GM18526 (cell line): ENCODE measurements around the gene CLEC10A.

ENCODE experiments used
- POLR2A ChIP-seq: IDR thresholded peaks from 3 replicates; pipeline ENCODE4 v1.6.1; 2011; ENCODE audit not compliant: insufficient read length; ENCODE audit errors: extremely low read depth

Gene CLEC10A, protein sequence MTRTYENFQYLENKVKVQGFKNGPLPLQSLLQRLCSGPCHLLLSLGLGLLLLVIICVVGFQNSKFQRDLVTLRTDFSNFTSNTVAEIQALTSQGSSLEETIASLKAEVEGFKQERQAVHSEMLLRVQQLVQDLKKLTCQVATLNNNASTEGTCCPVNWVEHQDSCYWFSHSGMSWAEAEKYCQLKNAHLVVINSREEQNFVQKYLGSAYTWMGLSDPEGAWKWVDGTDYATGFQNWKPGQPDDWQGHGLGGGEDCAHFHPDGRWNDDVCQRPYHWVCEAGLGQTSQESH

GRCh38 chr17:7079581-7080455 is at the start of gene CLEC10A:
TSS of gene CLEC10A (minus strand) at chr17:7080251. CDS start at chr17:7078812, 1,439 bp downstream.
- TF ChIP-seq POLR2A: no peak

DNA sequence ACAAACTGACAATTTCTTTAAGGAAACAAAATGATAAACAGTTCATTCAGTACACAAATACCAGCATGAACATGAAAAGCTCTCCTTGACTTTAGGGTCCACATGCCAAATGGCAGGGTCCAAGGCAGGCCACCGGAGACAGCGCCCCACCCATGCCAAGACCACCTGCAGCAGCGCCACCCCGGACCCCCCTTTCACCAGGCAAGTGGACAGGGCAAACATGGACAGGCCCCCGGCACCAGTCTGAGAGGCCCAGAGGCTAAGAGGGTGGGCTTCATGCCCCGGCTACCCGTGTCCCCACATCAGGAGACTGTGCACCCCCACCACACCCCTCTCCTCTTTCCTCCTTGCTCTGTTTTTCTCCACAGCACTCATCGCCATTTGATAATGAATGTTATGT is 49.3 kb upstream of the CLEC10A start:
- TF ChIP-seq POLR2A: no peak

DNA sequence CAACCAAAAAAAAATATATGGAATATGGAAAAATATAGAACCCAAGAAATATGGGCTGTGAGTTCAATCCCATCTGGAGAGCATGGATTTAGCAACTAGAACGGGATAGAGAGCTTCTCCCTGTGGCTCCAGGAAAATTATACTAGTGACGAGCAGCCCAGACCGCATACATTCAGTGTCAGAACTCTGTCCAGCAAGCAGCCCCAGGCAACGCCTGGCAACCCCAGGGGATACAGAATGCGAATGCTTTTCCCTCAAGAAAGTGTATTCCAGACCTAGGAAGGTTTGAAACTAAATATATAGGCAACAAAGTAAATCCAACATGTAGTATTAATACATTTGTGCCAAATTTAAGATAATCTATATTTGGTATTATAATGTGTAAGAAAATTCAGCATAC is 48.1 kb upstream of the CLEC10A start:
- TF ChIP-seq POLR2A: no peak

DNA sequence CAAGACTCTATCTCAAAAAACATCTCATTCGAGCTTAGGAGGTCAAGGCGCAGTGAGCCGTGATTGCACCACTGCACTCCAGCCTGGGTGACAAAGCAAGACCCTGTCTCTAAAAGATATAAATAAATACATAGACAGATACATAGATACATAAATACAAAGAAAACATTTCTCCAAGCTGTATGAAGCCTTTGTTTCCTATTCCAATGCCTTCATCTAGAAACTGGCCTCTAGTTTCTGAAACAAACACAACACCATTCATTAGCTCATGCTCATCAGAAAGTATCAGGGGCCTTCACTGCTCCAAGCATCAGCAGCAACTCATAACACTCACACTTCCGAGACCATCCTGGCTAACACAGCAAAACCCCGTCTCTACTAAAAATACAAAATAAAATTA is 44.9 kb upstream of the CLEC10A start:
- no peak for TF ChIP-seq POLR2A

DNA sequence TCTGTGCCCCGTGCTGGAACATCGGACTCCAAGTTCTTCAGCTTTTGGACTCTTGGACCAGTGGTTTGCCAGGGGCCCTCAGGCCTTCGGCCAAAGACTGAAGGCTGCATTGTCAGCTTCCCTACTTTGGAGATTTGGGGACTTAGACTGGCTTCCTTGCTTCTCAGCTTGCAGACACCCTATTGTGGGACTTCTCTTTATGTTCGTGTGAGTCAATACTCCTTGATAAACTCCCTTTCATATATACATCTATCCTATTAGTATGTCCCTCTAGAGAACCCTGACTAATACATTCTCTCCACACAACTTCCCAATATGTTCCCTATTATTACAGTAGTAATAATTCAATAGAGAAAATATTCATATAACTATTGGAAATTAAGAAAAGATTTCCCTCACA is 43.8 kb upstream of the CLEC10A start:
- TF ChIP-seq POLR2A: no peak

DNA sequence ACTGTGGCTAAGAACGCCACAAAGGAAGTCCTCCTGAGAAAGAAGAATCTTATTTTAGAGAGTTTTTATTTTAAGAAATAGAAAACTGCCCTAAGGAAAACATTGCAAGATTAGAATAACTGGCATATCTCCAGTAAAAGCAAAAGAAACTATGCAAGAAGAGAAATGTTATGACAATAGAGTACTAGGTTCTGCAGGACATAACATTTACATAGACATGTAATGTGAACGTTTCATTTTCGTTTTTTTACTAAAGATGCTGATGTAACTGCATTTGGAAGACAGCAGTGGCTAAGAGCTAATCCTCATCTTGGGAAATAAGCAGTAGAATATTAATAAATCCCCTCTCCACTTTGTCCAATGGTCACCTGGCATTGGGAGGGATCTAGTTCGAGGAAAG is 42.3 kb upstream of the CLEC10A start:
- no peak for TF ChIP-seq POLR2A

DNA sequence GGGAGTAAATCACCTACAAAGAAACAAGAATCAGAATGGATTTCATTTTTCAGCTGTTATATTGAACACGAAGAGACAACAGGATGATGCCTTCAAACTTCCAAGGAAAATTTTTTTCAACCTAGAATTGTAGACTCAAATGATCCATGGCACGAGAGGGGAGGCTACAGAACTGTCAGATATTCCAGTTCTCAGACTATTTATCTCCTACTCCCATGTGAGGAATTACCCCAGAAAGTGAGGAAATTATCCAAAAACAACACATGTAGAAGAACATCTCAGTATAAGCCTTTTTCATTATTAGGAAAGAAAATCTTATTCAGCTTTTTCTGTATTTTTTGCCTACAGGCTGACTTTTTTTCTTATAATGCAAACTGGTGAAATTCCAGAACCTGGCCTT is 40.1 kb upstream of the CLEC10A start:
- no peak for TF ChIP-seq POLR2A

- no peak for TF ChIP-seq POLR2A
Measured at GRCh38 chr17:7119314-7119713, 39.3 kb upstream of the CLEC10A start.

DNA sequence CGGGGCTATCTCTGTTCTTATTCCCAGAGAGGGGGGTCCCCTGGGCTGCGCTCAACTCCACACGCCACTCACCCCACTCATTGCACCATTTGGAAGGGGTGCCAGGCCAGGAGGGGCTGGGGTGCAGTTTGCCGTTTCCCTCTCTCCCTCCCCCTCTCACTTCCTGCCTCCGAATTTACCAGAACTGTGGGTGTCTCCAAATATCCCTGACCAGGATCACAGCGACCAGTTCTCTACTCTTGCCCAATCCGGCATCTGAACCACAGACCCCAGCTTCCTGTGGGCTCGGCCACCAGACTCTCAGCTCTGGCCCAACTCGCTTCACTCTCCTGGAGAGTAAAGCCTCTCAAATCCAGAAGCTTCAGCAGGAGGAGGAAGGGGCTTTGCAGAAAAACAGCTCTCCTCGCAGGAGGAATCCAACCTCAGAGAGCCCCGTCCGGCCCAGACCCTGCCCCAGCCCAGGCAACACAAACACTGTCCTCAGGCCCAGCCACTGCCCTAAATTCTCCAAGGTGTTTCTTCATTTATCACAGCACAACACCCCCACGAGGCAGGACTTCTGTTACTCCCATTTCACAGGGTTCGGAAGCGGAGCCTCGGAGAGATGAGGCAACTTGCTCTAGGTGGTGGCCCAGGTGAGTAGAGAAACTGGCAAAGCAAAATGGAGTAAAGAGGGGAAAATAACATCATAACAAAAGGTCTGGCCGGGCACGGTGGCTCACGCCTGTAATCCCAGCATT is 35.0 kb upstream of the CLEC10A start:
- TF ChIP-seq POLR2A: no peak

DNA sequence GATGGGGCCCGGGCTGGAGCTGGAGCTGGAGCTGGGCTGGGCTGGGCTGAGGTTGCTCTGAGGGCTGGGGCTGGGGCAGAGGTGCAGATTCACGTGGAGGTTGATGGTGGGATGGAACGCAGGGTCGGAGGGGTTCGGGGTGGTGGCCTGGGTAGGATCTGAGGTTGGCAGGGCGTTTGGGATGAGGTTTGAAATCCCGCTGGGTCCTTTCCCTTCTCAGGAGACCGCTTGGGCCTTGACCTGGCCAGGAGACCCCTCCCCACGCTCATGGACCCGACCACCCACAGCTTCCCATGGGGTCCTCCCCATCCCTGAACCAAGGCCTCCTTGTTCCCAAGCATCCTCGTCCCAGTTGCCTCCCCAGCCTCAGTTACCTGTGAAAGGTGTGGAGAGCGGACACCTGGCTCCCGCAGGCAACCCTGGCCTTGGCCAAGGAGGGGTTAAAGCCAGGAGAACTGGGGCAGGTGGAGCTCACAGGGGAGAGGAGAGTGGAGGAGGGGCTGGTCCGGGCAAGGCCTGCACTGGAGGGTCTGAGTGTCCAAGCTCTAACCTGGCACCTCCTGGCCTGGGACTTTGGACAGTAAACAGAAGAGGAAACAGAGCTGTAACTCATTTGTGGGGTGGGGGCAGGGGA is 34.3 kb upstream of the CLEC10A start, which contains the start of gene ASGR2:
ASGR2 (minus strand) TSS at position 582 of the 634 bp plus-strand sequence. CDS start 582 bp downstream, outside the sequence.
- TF ChIP-seq POLR2A: no peak

DNA sequence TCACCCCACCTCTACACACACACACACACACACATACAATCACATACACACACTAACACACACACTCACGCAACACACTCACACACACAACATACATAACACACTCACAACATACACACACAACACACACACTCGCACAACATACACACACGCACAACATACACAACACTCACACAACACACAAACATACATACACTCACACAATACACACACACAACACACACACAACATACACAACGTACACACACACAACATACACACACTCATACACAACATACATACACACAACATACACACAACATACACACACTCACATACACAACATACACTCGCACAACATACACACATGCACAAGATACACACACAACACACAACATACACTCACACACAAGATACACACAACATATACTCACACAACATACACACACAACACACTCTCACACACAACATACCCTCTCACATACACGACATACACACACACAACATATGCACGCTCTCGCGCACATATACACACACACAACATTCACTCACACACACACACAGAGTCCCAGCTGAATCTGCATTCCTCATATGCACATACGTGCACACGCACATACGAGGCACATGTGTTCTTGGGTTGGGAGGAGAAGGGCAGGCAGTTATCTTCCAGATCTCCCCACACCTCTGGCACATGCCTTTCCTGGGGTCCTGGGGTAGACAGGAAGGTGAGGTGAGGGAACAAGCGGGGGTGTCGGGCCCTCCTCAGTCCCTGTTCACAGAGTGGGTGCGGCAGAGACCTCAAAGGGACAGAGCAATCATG is 33.4 kb upstream of the CLEC10A start:
- TF ChIP-seq POLR2A: no peak

DNA sequence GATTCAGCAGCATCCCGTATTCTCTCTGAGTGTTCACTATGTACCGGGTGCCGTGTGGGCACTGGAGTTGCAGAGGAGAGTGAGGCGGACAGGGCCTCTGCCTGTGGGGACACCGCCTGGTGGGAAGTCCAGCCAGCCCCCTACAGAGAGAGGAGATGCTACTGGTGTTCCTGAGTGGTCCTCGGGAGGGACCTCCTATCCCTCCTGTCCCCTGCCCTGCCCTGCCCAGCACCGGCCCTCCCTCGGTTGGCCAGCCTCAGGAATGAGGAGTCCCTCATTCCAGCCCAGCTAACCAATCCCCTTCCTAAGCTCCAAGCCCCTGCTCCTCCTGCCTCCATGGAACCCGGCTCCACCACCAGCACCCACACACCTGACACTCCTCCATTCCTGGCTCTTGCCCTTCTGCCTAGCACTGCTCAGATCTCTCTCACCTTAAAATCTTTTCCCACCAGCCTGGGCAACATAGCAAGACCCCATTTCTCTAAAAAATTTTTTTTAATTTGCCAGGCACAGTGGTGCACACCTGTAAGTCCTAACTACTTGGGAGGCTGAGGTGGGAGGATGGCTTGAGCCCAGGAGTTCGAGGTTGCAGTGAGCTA is 32.6 kb upstream of the CLEC10A start:
- no peak for TF ChIP-seq POLR2A

DNA sequence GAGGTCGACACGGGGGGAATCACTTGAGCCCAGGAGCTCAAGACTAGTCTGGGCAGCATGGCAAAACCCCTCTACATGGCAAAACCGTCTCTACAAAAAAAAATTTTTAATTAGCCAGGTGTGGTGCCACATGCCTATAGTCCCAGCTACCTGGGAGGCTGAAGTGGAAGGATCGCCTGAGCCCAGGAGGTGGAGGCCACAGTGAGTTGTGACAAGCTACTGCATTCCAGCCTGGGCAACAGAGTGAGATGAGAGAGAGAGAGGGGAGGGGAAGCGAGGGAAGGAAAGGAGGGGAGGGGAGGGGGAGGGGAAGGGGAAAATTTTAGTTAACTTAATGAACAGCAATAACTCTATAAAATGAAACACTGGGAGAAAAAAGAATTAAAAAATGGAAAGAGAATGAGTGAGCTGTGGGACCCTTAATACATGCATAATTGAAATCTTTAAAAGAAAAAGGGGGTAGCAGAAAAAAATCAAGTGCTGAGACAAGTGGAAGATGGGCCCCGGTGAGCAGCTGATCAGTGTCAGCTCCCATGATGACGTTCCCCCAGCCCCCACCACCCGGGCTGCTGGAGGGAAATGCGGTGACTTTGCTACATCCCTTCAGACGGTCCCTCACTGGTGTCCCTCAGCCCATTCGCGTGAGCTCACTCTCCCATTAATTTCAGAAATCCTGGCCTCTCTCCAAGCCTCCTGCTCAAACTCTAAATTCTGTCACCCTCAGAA is 31.9 kb upstream of the CLEC10A start:
- no peak for TF ChIP-seq POLR2A

DNA sequence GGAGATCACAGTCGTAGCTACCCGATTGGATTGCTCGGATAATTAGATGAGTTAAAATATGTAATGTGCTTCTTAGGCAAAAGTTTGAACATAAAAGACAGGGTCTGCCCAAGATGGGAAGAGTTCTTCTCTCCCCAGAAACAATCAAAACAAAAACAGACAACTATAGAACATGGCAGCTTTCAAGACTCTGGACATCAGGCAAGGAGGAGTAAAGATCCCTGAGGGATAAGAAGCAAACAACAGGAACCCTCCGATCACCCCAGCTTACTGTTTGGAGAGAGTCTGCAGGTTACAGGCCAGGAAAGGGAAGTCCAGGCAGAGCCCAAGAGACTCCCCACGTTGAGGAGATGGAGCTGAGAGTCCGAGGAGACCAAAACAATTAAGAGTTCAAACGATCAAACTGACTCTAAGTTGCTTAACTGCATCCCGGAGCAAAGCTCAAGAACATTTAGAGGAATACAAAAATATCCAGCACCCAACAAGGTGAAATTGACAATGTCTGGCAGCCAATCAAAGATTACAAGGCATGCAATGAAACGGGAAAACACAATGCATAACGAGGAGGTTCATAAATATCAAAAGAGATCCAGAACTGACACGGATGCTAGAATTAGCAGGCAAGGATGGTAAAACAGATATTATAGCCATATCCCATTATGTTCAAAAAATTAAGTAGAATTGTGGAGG is 30.7 kb upstream of the CLEC10A start:
- TF ChIP-seq POLR2A: no peak
